GM21515 (cell line): ENCODE measurements around the gene LINC01488.

ENCODE experiments used
- ATAC-seq: cut with Tn5 transposase; IDR thresholded peaks from one replicate; pipeline ENCODE4 v1.9.1; 2021; ENCODE audit not compliant: unreplicated experiment

LINC01488 gene

GRCh38 chr11:69542314-69543168, 61.1 kb downstream of the LINC01488 start:
- no peak for ATAC-seq
